AG09319 (cell line): ENCODE measurements around the gene PLXNB3.

Source experiments
- DNase-seq: peaks from one replicate; pipeline ENCODE4 v3.0.0-alpha.2; 2010; ENCODE audit warnings: low read depth; ENCODE audit errors: extremely low read depth
- TF ChIP-seq, protein P1 (sequence below): IDR thresholded peaks from 2 replicates; pipeline ENCODE4 v1.5.1; 2011; ENCODE audit warnings: low read depth, mild to moderate bottlenecking, inconsistent platforms, low read length, moderate library complexity

Gene PLXNB3

DNA sequence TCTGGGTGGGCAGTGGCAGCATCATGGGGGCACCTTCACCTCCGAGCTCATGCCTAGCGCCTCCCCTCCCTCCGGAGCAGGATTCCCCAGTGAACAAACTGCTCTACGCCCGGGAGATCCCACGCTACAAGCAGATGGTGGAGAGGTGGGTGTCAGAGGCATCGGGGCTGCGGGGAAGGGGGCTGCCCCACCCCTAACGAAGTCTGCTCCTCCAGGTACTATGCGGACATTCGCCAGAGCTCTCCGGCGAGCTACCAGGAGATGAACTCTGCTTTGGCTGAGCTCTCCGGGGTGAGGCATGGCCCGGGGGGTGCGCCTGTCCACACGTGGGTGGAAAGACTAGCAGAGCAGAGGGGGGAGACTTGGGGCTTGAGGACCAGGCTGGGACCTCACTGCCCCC lies 14.1 kb downstream of the PLXNB3 start:
- DNase-seq = no peak
- TF ChIP-seq, protein P1, sequence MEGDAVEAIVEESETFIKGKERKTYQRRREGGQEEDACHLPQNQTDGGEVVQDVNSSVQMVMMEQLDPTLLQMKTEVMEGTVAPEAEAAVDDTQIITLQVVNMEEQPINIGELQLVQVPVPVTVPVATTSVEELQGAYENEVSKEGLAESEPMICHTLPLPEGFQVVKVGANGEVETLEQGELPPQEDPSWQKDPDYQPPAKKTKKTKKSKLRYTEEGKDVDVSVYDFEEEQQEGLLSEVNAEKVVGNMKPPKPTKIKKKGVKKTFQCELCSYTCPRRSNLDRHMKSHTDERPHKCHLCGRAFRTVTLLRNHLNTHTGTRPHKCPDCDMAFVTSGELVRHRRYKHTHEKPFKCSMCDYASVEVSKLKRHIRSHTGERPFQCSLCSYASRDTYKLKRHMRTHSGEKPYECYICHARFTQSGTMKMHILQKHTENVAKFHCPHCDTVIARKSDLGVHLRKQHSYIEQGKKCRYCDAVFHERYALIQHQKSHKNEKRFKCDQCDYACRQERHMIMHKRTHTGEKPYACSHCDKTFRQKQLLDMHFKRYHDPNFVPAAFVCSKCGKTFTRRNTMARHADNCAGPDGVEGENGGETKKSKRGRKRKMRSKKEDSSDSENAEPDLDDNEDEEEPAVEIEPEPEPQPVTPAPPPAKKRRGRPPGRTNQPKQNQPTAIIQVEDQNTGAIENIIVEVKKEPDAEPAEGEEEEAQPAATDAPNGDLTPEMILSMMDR = no peak

DNA sequence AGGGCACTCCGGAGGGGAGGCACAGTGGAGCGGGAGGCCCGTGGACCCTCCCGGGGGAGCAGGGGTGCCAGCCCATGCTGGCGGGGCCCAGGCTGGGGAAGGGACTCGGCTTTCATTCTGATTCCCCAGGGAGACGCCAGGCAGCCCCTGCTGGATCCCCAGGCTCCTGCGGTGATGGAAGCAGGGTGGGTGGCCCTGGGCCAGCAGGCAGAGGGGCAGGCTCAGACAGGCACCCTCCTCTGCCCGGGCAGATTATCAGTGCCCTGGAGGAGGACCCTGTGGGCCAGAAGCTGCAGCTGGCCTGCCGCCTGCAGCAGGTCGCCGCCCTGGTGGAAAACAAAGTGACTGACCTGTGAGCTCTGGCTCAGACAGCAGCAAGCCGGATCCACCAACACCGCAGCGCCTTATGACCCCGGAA lies 14.6 kb downstream of the PLXNB3 start:
- DNase-seq = no peak
- TF ChIP-seq, protein P1 = no peak

DNA sequence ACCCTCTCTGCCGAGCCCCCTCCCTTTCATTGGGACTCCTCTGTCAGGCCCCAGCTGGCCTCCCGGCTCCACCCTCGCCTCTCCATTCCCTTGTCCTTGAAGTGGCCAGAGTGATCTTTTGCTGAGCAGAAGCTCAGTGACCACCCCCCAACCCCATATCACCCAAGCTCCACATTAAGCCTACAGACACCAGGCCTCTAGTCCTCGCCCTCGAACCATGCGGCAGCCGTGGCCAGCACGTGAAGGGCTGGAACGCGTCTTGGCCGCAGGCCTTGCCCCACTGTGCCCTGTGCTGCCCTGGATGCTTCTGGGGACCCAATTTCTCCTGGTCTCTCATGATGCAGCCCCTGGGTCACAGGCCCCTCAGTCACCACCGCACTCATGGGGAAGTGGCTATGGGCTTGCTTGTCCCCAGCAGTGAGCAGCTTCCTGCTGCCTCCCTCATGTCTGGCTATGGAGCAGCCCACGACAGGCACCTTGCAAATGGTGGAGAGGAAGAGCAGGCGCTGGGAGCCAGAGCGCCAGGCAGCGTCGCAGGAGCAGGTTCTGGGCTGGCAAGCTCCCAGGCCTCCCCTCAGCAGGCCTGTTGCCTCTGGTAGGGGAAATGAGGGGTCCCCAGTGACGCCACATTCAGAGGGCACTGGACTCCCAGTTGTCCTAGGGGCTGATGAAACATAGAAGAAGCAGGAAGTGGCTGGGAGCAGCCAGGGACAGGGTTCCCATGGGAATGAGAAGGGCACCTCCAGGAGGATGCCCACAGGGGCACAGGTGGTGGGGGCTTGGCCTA lies 16.0 kb downstream of the PLXNB3 start:
- TF ChIP-seq, protein P1 = no peak
- DNase-seq = no peak

DNA sequence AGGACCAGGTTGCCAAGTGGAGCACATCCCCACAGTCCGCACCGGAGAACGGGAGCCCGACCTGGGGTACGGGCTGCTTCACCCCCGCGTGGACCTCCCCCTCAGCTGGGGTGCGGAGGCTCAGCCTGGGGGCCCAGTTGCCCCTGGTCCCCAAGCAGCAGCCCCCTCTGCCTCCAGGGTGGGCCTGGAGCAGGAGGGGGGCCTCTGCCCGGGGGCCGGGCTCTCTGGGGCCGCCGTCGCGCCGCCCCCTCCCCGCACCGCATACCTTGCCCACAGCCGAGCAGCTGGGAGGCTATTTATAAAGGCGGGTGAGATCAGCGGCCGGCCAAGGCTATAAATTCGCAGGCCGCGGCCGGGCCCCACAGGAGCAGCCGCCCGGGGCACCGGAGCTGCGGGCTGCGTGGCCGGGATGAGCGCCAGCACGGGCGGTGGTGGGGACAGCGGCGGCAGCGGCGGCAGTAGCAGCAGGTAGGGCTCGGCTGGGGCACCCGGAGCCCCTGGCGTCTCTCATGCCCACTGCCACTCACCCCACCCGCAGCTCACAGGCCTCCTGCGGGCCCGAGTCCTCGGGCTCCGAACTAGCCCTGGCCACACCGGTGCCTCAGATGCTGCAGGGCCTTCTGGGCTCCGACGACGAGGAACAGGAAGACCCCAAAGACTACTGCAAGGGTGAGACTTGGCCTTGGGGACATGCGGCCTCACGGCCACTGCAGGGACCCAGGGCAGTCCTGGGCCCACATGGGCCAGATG lies 16.8 kb downstream of the PLXNB3 start, which contains the start of gene SRPK3:
SRPK3 (plus strand) TSS at position 364 of the 750 bp plus-strand sequence; CDS start at position 410, 46 bp downstream.
- TF ChIP-seq, protein P1 = no peak
- DNase-seq = no peak

DNA sequence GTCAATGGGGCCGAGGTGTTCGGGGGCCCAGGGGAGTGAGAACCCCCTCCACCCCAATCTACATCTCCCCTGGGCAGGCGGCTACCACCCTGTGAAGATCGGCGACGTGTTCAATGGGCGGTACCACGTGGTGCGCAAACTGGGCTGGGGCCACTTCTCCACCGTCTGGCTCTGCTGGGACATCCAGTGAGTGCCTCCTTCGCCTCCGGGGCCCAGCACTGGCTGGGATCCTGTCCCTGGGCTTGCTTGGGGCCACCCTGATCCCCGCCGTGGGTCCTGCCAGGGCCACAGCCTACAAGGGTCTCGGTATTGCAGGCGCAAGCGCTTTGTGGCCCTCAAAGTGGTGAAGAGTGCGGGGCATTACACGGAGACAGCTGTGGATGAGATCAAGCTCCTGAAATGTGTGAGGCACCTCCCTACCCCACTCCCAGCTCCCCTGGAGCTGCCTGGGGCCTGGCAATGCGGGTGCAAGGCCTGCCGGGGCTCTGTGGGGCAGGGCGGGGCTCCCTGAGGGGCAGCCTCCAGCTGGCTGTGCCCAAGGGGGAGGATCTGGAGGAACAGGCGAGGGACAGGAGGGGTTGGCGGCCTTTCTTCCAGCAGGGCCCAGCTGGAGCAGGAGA lies 17.5 kb downstream of the PLXNB3 start:
- TF ChIP-seq, protein P1 = no peak
- no peak for DNase-seq

DNA sequence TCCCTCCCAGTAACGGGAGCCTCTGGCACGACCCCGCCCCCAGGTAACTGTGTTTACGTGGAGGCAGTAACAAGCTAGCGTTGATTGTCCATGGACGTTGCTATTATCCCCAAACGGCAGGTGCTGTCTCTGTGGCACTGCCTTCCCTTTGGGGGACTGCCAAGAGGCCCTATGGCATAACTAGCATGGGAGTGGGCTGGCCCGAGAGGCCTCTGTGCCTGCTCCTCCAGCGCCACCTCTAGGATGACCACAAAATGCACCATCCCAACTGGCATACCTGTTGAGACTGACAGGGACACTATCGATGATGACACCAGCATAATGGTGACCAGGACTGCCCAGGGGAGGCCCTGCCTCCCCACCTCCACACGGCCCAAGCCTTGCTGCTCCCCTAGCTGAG lies 18.3 kb downstream of the PLXNB3 start:
- TF ChIP-seq, protein P1 = no peak
- DNase-seq = no peak
